Measurements from ENCODE around the gene TAL2.

TAL2 gene

GRCh38 chr9:105662184-105663104 is at the start of gene TAL2:
TAL2 (plus strand) TSS chr9:105662457; CDS start chr9:105662497, 40 bp downstream.
- DNase-seq (ENCODE audit: low read depth in 2 of 2) = no peak

- no peak for DNase-seq (ENCODE audit: low read depth in 2 of 2)
These were observed 41.3 kb upstream of the TAL2 start for GRCh38 chr9:105621001-105621400.

GRCh38 chr9:105625088-105625487 is 37.2 kb upstream of the TAL2 start:
- DNase-seq (ENCODE audit: low read depth in 2 of 2) = no peak

- no peak for DNase-seq (ENCODE audit: low read depth in 2 of 2)
These were observed 29.4 kb upstream of the TAL2 start for GRCh38 chr9:105632807-105633206.

- DNase-seq (ENCODE audit: low read depth in 2 of 2) = no peak
These were observed 28.8 kb upstream of the TAL2 start for GRCh38 chr9:105633411-105633810.

- DNase-seq (ENCODE audit: low read depth in 2 of 2) = no peak
These were observed 25.9 kb upstream of the TAL2 start for GRCh38 chr9:105636331-105636730.

- DNase-seq (ENCODE audit: low read depth in 2 of 2) = no peak
These were observed 24.4 kb upstream of the TAL2 start for GRCh38 chr9:105637787-105638395.

GRCh38 chr9:105639936-105640335 is 22.3 kb upstream of the TAL2 start:
- no peak for DNase-seq (ENCODE audit: low read depth in 2 of 2)

- DNase-seq (ENCODE audit: low read depth in 2 of 2) = no peak
These were observed 18.5 kb upstream of the TAL2 start for GRCh38 chr9:105643795-105644194.

- no peak for DNase-seq (ENCODE audit: low read depth in 2 of 2)
These were observed 15.2 kb upstream of the TAL2 start for GRCh38 chr9:105646879-105647594.

- no peak for DNase-seq (ENCODE audit: low read depth in 2 of 2)
These were observed 14.5 kb upstream of the TAL2 start for GRCh38 chr9:105647595-105648349.

GRCh38 chr9:105651806-105652205 is 10.5 kb upstream of the TAL2 start:
- no peak for DNase-seq (ENCODE audit: low read depth in 2 of 2)

GRCh38 chr9:105656131-105656921 is 5.9 kb upstream of the TAL2 start:
- DNase-seq (ENCODE audit: low read depth in 2 of 2) = no peak

GRCh38 chr9:105658351-105658750 is 3.9 kb upstream of the TAL2 start:
- no peak for DNase-seq (ENCODE audit: low read depth in 2 of 2)

- DNase-seq (ENCODE audit: low read depth in 2 of 2) = no peak
These were observed 1.2 kb upstream of the TAL2 start for GRCh38 chr9:105661011-105661410.

- DNase-seq (ENCODE audit: low read depth in 2 of 2) = no peak
These were observed 1.7 kb downstream of the TAL2 start for GRCh38 chr9:105663914-105664313.

GRCh38 chr9:105667867-105668266 is 5.6 kb downstream of the TAL2 start:
- no peak for DNase-seq (ENCODE audit: low read depth in 2 of 2)

- DNase-seq (ENCODE audit: low read depth in 2 of 2) = no peak
These were observed 8.1 kb downstream of the TAL2 start for GRCh38 chr9:105670315-105670714.

- DNase-seq (ENCODE audit: low read depth in 2 of 2) = no peak
These were observed 8.5 kb downstream of the TAL2 start for GRCh38 chr9:105670775-105671174.

GRCh38 chr9:105672711-105673234 is 10.5 kb downstream of the TAL2 start:
- no peak for DNase-seq (ENCODE audit: low read depth in 2 of 2)
